Mesendoderm (in vitro differentiated cells): ENCODE measurements around the gene SERTAD1.
A peak's percentile ranks its signal among the peaks of the same experiment; 100 is the strongest.

ENCODE experiments used
- DNase-seq: peaks from one replicate; pipeline ENCODE4 v3.0.0; 2013
- H2AK5ac ChIP-seq: 2 replicates; pipeline ENCODE4 v1.6.1; 2013; ENCODE audit warnings: low read length, inconsistent platforms
- H2BK120ac ChIP-seq: 2 replicates; pipeline ENCODE4 v1.6.1; 2013; ENCODE audit warnings: low read depth, mild to moderate bottlenecking, low read length, moderate library complexity, mixed read lengths
- H2BK15ac ChIP-seq: replicated peaks from 2 replicates; pipeline ENCODE4 v1.6.1; 2013; ENCODE audit warnings: low read depth, mild to moderate bottlenecking, moderate library complexity
- H2BK5ac ChIP-seq: 2 replicates; pipeline ENCODE4 v1.6.1; 2013; ENCODE audit warnings: low read length, inconsistent platforms
- H3K18ac ChIP-seq: 2 replicates; pipeline ENCODE4 v1.6.1; 2013; ENCODE audit warnings: mild to moderate bottlenecking, low read length, mixed read lengths
- H3K23ac ChIP-seq: one replicate; pipeline ENCODE4 v1.6.1; 2013; ENCODE audit warnings: low read length
- H3K27ac ChIP-seq: 2 replicates; pipeline ENCODE4 v1.5.1; 2013; ENCODE audit warnings: low read depth, mild to moderate bottlenecking, inconsistent platforms, low read length, moderate library complexity
- H3K27me3 ChIP-seq: 2 replicates; pipeline ENCODE4 v1.6.1; 2013; ENCODE audit warnings: low read length, control low read depth, mild to moderate bottlenecking, inconsistent platforms; ENCODE audit not compliant: insufficient read depth, poor library complexity
- H3K36me3 ChIP-seq: 2 replicates; pipeline ENCODE4 v1.6.1; 2013; ENCODE audit warnings: low read length, inconsistent platforms; ENCODE audit not compliant: control insufficient read depth, insufficient read depth
- H3K4ac ChIP-seq: one replicate; pipeline ENCODE4 v1.6.1; 2013; ENCODE audit warnings: low read depth, mild to moderate bottlenecking, low read length, moderate library complexity
- H3K4me1 ChIP-seq: 2 replicates; pipeline ENCODE4 v1.6.1; 2013; ENCODE audit warnings: low read depth, low read length, inconsistent platforms; ENCODE audit not compliant: control insufficient read depth
- H3K4me2 ChIP-seq: 2 replicates; pipeline ENCODE4 v1.6.1; 2013; ENCODE audit warnings: low read length
- H3K4me3 ChIP-seq: 2 replicates; pipeline ENCODE4 v1.5.1; 2013; ENCODE audit warnings: mild to moderate bottlenecking, low read length
- H3K56ac ChIP-seq: one replicate; pipeline ENCODE4 v1.6.1; 2013; ENCODE audit warnings: low read length
- H3K79me1 ChIP-seq: 2 replicates; pipeline ENCODE4 v1.6.1; 2013; ENCODE audit warnings: low read length, inconsistent platforms
- H3K79me2 ChIP-seq: 2 replicates; pipeline ENCODE4 v1.6.1; 2013; ENCODE audit warnings: mild to moderate bottlenecking, low read length; ENCODE audit not compliant: control insufficient read depth, insufficient read depth
- H3K9ac ChIP-seq: 2 replicates; pipeline ENCODE4 v1.6.1; 2013; ENCODE audit warnings: low read length, inconsistent platforms
- H4K5ac ChIP-seq: one replicate; pipeline ENCODE4 v1.6.1; 2013; ENCODE audit warnings: low read length
- H4K8ac ChIP-seq: one replicate; pipeline ENCODE4 v1.6.1; 2013; ENCODE audit warnings: low read depth, mild to moderate bottlenecking, control low read depth, low read length, moderate library complexity
- WGBS: extraction: QIAGEN DNeasy Blood & Tissue Kit; methylation state at CpG from one replicate; pipeline ENCODE4 v1.1.7; 2013; ENCODE audit warnings: low lambda C conversion rate, missing lambda C conversion rate; ENCODE audit not compliant: insufficient coverage; ENCODE audit errors: extremely low coverage; 5-methylcytosine and 5-hydroxymethylcytosine counted together

Gene SERTAD1

GRCh38 chr19:40466985-40467734 lies 41.4 kb upstream of the SERTAD1 start, which contains the start of gene SPTBN4:
Gene SPTBN4 (plus strand): TSS chr19:40467001. CDS start chr19:40472622, 5,621 bp downstream.
- peak within 1 kb of the TSS; percentile 41 for H3K4me2 ChIP-seq
- H2BK5ac ChIP-seq, result no peak within 1 kb of the TSS
- DNase-seq, result no peak
- H4K8ac ChIP-seq, result no peak within 1 kb of the TSS
- H3K36me3 ChIP-seq, result no peaks in the 10 kb centered on the region
- H3K4me1 ChIP-seq, result peaks cover 5% of the 10 kb centered on the region
- no CpG with 5 or more reads among the region's 87 CpGs for WGBS
- no peak within 1 kb of the TSS for H4K5ac ChIP-seq
- no peak within 1 kb of the TSS for H3K4me3 ChIP-seq
- H2AK5ac ChIP-seq, result no peak within 1 kb of the TSS
- H3K27me3 ChIP-seq, result peaks cover 10% of the 10 kb centered on the region
- H3K23ac ChIP-seq, result no peak within 1 kb of the TSS
- H3K56ac ChIP-seq, result peak within 1 kb of the TSS; percentile 38
- no peak within 1 kb of the TSS for H3K27ac ChIP-seq
- no peak within 1 kb of the TSS for H3K18ac ChIP-seq
- H2BK120ac ChIP-seq, result no peak within 1 kb of the TSS
- no peaks in the 10 kb centered on the region for H3K79me2 ChIP-seq
- H3K9ac ChIP-seq, result no peak within 1 kb of the TSS
- no peaks in the 10 kb centered on the region for H3K79me1 ChIP-seq
- no peak within 1 kb of the TSS for H2BK15ac ChIP-seq
- no peak within 1 kb of the TSS for H3K4ac ChIP-seq

GRCh38 chr19:40466219-40466984 lies 40.6 kb upstream of the SERTAD1 start:
- Histone ChIP-seq H2BK120ac (no peak overlapping the region), H2AK5ac (no peak overlapping the region), H3K9ac (no peak overlapping the region), H2BK5ac (no peak overlapping the region), H3K4ac (no peak overlapping the region), H3K4me1 (peaks cover 5% of the 10 kb centered on the region), H4K5ac (no peak overlapping the region), H3K79me2 (no peaks in the 10 kb centered on the region), H3K27ac (no peak overlapping the region), H3K79me1 (no peaks in the 10 kb centered on the region), H3K4me3 (no peak overlapping the region), H3K4me2 (peak overlapping the region; percentile 41), H2BK15ac (no peak overlapping the region), H3K36me3 (no peaks in the 10 kb centered on the region), H3K23ac (no peak overlapping the region), H4K8ac (no peak overlapping the region), H3K27me3 (peaks cover 10% of the 10 kb centered on the region), H3K56ac (peak overlapping the region; percentile 38), H3K18ac (no peak overlapping the region)
- DNase-seq, result no peak
- WGBS, result no CpG with 5 or more reads among the region's 48 CpGs

- H2BK15ac ChIP-seq, result no peak within 1 kb of the TSS
- H4K5ac ChIP-seq, result no peak within 1 kb of the TSS
- H3K4ac ChIP-seq, result peak within 1 kb of the TSS; percentile 49
- H3K4me3 ChIP-seq, result peak within 1 kb of the TSS; percentile 76
- peak within 1 kb of the TSS; percentile 14 for H2AK5ac ChIP-seq
- no CpG with 5 or more reads among the region's 54 CpGs for WGBS
- peak within 1 kb of the TSS; percentile 24 for H3K23ac ChIP-seq
- no peak within 1 kb of the TSS for H2BK5ac ChIP-seq
- H3K79me2 ChIP-seq, result no peaks in the 10 kb centered on the region
- peaks cover 5% of the 10 kb centered on the region for H3K4me1 ChIP-seq
- no peak within 1 kb of the TSS for H4K8ac ChIP-seq
- peak within 1 kb of the TSS; percentile 86 for H3K9ac ChIP-seq
- H2BK120ac ChIP-seq, result no peak within 1 kb of the TSS
- H3K56ac ChIP-seq, result peak within 1 kb of the TSS; percentile 98
- peak; percentile 99 for DNase-seq
- H3K27ac ChIP-seq, result no peak within 1 kb of the TSS
- H3K18ac ChIP-seq, result peak within 1 kb of the TSS; percentile 19
- H3K36me3 ChIP-seq, result no peaks in the 10 kb centered on the region
- H3K27me3 ChIP-seq, result peaks cover 10% of the 10 kb centered on the region
- H3K4me2 ChIP-seq, result peak within 1 kb of the TSS; percentile 77
- H3K79me1 ChIP-seq, result no peaks in the 10 kb centered on the region
Measured at GRCh38 chr19:40465557-40466218, 39.9 kb upstream of the SERTAD1 start, which contains the start of gene BLVRB. Gene BLVRB (minus strand): TSS chr19:40465745. CDS start chr19:40465688, 57 bp downstream.

GRCh38 chr19:40465025-40465556 lies 39.3 kb upstream of the SERTAD1 start:
- Histone ChIP-seq H3K18ac (no peak overlapping the region), H4K5ac (no peak overlapping the region), H3K23ac (peak overlapping the region; percentile 24), H4K8ac (no peak overlapping the region), H3K4me1 (peaks cover 5% of the 10 kb centered on the region), H3K4ac (peak overlapping the region; percentile 49), H3K9ac (peak overlapping the region; percentile 86), H3K56ac (peak overlapping the region; percentile 98), H3K79me2 (no peaks in the 10 kb centered on the region), H2BK15ac (no peak overlapping the region), H2BK5ac (no peak overlapping the region), H2AK5ac (peak overlapping the region; percentile 14), H3K4me3 (peak overlapping the region; percentile 76), H3K27me3 (peaks cover 10% of the 10 kb centered on the region), H3K4me2 (peak overlapping the region; percentile 77), H2BK120ac (no peak overlapping the region), H3K36me3 (no peaks in the 10 kb centered on the region), H3K79me1 (no peaks in the 10 kb centered on the region), H3K27ac (no peak overlapping the region)
- WGBS, result no CpG with 5 or more reads among the region's 11 CpGs
- DNase-seq, result no peak

GRCh38 chr19:40464059-40465024 lies 38.5 kb upstream of the SERTAD1 start:
- peak; percentile 95 for DNase-seq

More at GRCh38 chr19:40464059-40465024, 38.5 kb upstream of the SERTAD1 start:
- Histone ChIP-seq H2AK5ac (peak overlapping the region; percentile 14), H2BK5ac (no peak overlapping the region), H4K5ac (no peak overlapping the region), H3K9ac (peak overlapping the region; percentile 0), H2BK120ac (no peak overlapping the region), H3K18ac (peak overlapping the region; percentile 19), H3K27me3 (peaks cover 10% of the 10 kb centered on the region), H3K4me3 (no peak overlapping the region), H3K79me2 (no peaks in the 10 kb centered on the region), H3K36me3 (no peaks in the 10 kb centered on the region), H3K27ac (no peak overlapping the region), H4K8ac (no peak overlapping the region), H3K4me2 (peak overlapping the region; percentile 77), H3K4ac (peak overlapping the region; percentile 49), H3K4me1 (peaks cover 5% of the 10 kb centered on the region), H2BK15ac (no peak overlapping the region), H3K56ac (peak overlapping the region; percentile 70), H3K79me1 (no peaks in the 10 kb centered on the region), H3K23ac (no peak overlapping the region)
- no CpG with 5 or more reads among the region's 11 CpGs for WGBS
